KOPT-K1 (cell line): ENCODE data around the gene WDR33.

Experiments
- H3K27ac ChIP-seq: fragments of 200-600 bp; sonication (generic); 2 replicates; pipeline ENCODE4 v1.5.1; 2016; ENCODE audit warnings: antibody characterized with exemption, mild to moderate bottlenecking, low read depth, low read length; ENCODE audit not compliant: poor library complexity, severe bottlenecking
- H3K36me3 ChIP-seq: fragments of 200-600 bp; sonication (generic); 2 replicates; pipeline ENCODE4 v1.5.1; 2017; ENCODE audit warnings: antibody characterized with exemption, mild to moderate bottlenecking, low read length, moderate library complexity; ENCODE audit not compliant: insufficient read depth
- H3K9me3 ChIP-seq: fragments of 200-600 bp; sonication (generic); 2 replicates; pipeline ENCODE4 v1.5.1; 2017; ENCODE audit warnings: antibody characterized with exemption, low read length, mild to moderate bottlenecking; ENCODE audit not compliant: insufficient read depth, poor library complexity, severe bottlenecking

WDR33 gene

GRCh38 chr2:127726158-127726880 lies 84.7 kb downstream of the WDR33 start:
- no peaks in the 10 kb centered on the region for H3K9me3 ChIP-seq
- H3K27ac ChIP-seq, result no peak overlapping the region
- peaks cover 56% of the 10 kb centered on the region for H3K36me3 ChIP-seq

GRCh38 chr2:127722807-127723206 lies 88.2 kb downstream of the WDR33 start:
- Histone ChIP-seq H3K36me3 (peaks cover 90% of the 10 kb centered on the region), H3K9me3 (no peaks in the 10 kb centered on the region), H3K27ac (no peak overlapping the region)

DNA sequence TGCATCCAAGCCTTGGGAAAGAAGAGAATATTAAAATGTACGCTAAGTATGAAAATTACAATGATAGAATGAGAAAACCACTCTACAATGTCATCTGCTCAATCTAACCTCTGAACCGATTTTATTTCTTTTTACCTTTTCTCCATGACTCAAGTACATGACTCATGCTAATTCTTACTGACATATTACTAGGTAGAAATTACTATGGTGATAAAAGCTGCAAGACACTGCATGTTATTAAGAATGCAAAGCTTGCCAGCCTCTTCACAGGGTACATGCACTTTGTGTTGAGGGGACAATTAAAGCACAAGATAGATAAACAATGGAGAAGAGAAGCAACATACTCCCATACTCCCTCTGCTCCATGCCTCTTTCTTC lies 89.0 kb downstream of the WDR33 start:
- H3K36me3 ChIP-seq, result peaks cover 92% of the 10 kb centered on the region
- H3K9me3 ChIP-seq, result no peaks in the 10 kb centered on the region
- H3K27ac ChIP-seq, result no peak overlapping the region

- Histone ChIP-seq H3K27ac (no peak overlapping the region), H3K36me3 (peaks cover 92% of the 10 kb centered on the region), H3K9me3 (no peaks in the 10 kb centered on the region)
Observed at GRCh38 chr2:127721311-127721977, 89.5 kb downstream of the WDR33 start.

GRCh38 chr2:127719301-127720218 lies 91.4 kb downstream of the WDR33 start:
- no peaks in the 10 kb centered on the region for H3K9me3 ChIP-seq
- H3K27ac ChIP-seq, result no peak overlapping the region
- peaks cover 95% of the 10 kb centered on the region for H3K36me3 ChIP-seq

DNA sequence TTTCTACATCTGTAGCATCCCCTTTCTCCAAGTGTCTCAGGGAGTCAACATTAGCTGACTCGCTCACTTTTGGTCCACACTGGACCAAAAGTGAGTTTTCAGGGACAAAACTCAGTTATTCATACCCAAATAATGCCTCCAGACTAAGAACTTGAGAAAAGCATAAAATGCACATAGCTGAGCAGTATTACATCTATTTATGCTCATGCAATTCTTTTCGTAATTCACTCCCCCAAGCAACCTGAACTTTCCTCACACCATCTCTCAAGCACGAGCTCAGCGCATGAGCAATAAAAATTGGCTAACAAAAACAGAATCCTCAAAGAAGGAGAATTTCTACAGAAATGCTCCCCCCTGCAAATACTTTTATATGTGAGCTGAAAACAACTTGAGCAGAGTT lies 92.7 kb downstream of the WDR33 start:
- Histone ChIP-seq H3K9me3 (no peaks in the 10 kb centered on the region), H3K36me3 (peaks cover 95% of the 10 kb centered on the region), H3K27ac (no peak overlapping the region)

DNA sequence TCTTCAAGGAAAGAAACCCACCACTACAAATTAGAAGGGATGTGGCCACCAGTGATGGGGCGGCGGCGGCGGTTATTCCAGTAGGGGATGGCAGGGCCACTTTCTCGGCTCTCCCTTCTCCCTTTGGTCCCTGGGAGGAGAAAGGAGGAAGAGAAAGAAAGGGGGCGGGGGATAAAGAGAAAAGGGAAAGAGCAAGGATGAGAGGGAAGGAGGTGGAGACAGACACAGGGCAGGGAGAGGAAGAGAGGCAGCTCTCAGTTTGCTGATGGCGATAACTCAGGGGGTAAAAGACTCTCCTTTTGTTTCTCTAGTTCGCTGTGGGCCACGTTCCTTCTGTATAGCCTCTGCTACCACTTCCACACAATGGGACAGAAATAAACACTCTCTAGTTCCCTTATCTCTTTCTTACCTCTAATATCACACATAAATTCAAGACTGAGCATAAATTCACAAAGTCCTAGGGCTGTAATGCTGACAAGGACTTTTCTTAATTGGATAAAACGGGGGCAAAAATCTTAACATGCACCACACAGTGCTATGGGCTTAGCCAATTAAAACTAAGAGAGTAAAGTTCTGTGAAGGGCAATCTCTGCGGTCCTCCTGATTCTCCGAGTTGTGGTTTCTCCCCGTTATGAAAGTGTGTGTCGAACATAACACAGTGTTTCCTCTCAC lies 95.1 kb downstream of the WDR33 start:
- Histone ChIP-seq H3K9me3 (no peaks in the 10 kb centered on the region), H3K36me3 (peaks cover 91% of the 10 kb centered on the region), H3K27ac (no peak overlapping the region)

GRCh38 chr2:127713562-127713961 lies 97.4 kb downstream of the WDR33 start:
- H3K27ac ChIP-seq, result no peak overlapping the region
- no peaks in the 10 kb centered on the region for H3K9me3 ChIP-seq
- H3K36me3 ChIP-seq, result peaks cover 90% of the 10 kb centered on the region

DNA sequence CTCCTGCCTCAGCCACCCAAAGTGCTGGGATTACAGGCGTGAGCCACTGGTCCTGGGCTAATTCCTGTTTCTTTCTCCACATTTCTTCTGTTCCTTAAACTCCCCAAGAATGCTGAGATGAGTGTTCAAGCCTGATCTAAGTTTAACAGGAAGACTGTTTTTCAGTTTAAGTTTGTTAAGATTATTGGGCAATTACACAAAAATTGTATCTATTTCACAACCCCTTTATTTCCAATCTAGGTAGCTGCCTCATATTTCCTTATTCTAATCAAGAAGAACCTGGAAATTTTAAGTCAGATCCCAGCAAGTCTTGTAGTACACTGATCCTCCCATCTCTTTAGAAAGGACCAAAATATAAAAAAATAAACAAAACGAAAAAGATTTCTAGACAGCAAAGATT lies 98.0 kb downstream of the WDR33 start:
- no peaks in the 10 kb centered on the region for H3K9me3 ChIP-seq
- H3K27ac ChIP-seq, result no peak overlapping the region
- H3K36me3 ChIP-seq, result peaks cover 90% of the 10 kb centered on the region

- peaks cover 92% of the 10 kb centered on the region for H3K36me3 ChIP-seq
- H3K9me3 ChIP-seq, result no peaks in the 10 kb centered on the region
- no peak overlapping the region for H3K27ac ChIP-seq
Observed at GRCh38 chr2:127709336-127709735, 101.6 kb downstream of the WDR33 start.

GRCh38 chr2:127707890-127708648 lies 102.9 kb downstream of the WDR33 start:
- Histone ChIP-seq H3K27ac (no peak overlapping the region), H3K36me3 (peaks cover 90% of the 10 kb centered on the region), H3K9me3 (no peaks in the 10 kb centered on the region)

DNA sequence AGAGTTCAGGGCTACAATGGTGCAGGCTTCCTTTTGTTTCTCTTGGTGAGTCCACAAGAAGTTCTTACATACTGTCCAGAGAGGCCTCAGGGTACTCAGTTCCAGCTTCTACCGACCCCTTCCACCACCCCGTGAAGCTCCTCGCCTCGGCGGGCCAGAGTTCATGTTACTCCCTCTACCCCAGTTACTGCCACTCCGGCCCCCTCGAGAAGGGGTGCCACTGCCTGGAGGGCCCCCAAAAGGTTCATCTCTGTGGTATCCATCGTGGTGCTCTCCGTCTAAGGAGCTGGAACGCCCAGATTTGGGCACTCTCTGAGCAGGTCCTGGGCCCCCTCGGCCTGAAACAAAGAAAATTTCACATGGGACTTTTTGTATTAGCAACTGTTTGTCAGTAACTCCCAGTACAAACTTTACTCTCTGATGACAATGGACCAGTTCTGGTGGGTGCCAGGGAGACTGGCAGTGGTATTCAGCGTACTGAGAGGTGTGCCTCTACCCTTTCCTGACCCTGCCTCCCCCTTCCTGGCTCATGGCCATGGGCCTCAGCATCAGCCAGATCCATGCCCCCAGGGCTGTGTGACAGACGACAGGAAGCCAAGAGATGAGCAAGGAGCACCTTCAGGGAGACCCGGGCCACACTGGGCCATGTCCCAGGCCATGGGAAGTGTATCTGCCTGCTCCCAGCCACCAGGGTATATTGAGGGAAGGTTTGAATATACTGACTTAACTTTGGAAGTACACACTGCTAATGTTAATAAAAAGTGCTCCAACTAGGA lies 104.6 kb downstream of the WDR33 start:
- no peak overlapping the region for H3K27ac ChIP-seq
- no peaks in the 10 kb centered on the region for H3K9me3 ChIP-seq
- H3K36me3 ChIP-seq, result peaks cover 79% of the 10 kb centered on the region

- no peaks in the 10 kb centered on the region for H3K9me3 ChIP-seq
- peaks cover 70% of the 10 kb centered on the region for H3K36me3 ChIP-seq
- no peak overlapping the region for H3K27ac ChIP-seq
Observed at GRCh38 chr2:127705391-127706065, 105.4 kb downstream of the WDR33 start.
